Measurements from ENCODE around the gene KRTAP5-2.
"Not testable (repeated sequence)": the region's sequence is repeated elsewhere in the genome, so short reads cannot be mapped to it uniquely, and the experiment has no call there.

The KRTAP5-2 gene, protein sequence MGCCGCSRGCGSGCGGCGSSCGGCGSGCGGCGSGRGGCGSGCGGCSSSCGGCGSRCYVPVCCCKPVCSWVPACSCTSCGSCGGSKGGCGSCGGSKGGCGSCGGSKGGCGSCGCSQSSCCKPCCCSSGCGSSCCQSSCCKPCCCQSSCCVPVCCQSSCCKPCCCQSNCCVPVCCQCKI

DNA sequence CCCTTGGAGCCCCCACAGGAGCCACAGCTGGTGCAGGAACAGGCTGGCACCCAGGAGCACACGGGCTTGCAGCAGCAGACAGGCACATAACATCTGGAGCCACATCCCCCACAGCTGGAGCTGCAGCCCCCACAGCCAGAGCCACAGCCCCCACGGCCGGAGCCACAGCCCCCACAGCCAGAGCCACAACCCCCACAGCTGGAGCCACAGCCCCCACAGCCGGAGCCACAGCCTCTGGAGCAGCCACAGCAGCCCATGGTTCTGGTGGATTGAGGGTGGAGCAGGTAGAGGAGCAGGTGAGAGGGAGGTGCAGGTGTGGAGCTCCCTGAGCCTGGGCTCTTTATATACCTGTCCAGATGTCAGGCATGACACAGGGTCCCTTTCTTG is at the start of gene KRTAP5-2:
TSS of gene KRTAP5-2 (minus strand) at position 301 of the 387 bp plus-strand sequence. CDS start at position 257, 44 bp downstream.
- FAIRE-seq: no peak

DNA sequence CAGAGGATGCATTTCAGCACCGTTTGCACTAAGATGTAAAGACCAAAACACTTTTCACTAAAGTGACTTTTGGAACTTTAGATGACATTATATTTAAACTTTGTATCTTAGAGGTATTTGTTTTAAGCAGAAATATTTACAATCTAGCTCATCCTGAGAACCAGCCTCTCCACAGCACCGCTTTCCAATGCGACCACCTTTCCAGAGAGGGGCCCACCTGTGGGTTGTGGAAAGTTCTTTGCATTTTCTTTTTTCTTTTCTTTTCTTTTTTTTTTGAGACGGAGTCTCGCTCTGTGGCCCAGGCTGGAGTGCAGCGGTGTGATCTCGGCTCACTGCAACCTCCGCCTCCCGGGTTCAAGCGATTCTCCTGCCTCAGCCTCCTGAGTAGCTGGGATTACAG is 48.4 kb upstream of the KRTAP5-2 start:
- FAIRE-seq; DNase-seq (ENCODE audit: extremely low spot score, insufficient read length, low read depth): not testable (repeated sequence)

More for the DNA sequence above, at the start of gene KRTAP5-2:
- DNase-seq (ENCODE audit: extremely low spot score, insufficient read length, low read depth): no peak

DNA sequence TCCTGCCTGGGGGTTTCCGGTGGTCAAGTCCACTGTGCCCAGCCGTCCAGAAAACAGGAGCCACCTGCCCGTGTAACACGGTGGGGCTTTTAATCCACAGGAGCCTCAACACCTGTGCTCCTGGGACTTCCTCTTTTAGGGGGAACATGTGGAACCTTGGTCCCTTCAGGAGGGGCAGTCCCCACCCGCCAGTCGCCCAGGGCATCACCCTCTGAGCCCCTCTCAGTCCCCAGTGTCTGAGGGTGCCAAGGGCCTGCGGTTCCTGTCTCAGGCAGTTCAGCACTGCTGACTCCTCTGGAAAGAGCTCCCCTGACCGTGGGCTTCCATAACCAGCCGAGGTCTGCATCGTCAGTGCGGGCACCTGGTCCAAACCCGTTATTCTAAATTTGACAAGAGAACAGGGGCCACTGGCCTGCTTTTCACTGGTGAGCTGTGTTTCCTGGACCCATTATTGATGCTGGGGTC is 47.3 kb upstream of the KRTAP5-2 start:
- no peak for FAIRE-seq
- no peak for DNase-seq (ENCODE audit: extremely low spot score, insufficient read length, low read depth)

DNA sequence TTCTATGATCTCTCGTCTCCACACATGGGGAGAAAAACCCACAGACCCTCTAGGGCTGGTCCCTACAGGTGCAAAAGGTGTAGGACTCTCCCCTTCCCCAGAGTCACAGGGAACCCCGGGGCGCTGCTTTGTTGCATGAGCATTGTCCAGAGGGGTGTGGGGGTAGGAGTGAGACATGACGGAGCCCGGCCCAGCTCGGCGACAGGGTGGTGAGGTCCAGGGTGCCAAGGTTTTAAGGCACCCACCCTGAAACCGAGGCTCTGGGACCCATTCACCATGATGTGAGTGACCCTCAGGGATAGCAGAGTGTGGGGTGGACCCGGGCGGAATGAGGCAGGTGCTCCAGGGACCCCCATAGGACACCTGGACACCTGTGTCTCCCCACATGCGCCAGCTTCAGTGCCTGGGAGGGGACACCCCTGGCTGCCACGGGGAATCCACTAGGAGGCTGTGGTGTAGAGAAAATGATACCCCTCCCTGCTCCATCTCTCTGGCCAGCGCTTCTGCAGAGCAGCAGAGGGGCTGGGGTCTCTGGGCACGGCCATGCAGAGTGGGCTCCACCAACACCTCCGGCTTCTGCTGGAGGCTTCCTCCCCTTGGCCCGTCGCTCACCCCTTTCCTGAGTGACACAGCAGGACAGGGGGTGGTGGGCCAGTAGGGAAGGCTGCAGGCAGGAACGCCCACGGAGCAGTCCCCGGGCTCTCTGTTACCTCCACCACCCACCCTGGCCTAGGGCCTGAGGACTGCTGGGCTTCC is 46.7 kb upstream of the KRTAP5-2 start:
- FAIRE-seq (no peak), DNase-seq (ENCODE audit: extremely low spot score, insufficient read length, low read depth) (no peak)

DNA sequence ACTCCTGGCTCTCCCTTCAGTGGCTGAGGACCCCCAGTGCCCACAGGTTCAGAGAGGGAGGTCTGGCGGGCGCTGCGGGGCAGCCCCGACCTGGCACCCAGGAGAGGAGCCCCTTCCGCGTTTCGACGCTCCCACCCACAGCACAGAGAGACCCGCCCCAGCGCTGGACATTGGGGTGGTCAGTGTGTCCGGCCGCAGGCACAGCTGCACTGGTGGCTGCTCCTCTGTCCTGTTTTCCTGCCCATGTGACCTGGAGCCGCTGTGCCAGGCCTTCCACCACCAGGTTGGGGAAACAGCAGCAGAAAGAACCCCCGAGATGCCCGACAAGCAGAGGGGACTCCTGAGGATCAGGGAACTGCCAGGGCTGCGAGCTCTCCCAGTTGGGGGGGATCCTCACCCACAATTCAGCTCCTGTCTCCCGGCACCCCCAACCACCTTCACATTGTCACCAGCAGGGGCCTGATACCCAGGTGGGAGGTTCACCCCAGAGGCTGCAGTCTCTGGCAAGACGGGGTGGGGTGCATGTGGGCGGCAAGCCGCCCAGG is 45.1 kb upstream of the KRTAP5-2 start:
- FAIRE-seq: no peak
- DNase-seq (ENCODE audit: extremely low spot score, insufficient read length, low read depth): no peak

DNA sequence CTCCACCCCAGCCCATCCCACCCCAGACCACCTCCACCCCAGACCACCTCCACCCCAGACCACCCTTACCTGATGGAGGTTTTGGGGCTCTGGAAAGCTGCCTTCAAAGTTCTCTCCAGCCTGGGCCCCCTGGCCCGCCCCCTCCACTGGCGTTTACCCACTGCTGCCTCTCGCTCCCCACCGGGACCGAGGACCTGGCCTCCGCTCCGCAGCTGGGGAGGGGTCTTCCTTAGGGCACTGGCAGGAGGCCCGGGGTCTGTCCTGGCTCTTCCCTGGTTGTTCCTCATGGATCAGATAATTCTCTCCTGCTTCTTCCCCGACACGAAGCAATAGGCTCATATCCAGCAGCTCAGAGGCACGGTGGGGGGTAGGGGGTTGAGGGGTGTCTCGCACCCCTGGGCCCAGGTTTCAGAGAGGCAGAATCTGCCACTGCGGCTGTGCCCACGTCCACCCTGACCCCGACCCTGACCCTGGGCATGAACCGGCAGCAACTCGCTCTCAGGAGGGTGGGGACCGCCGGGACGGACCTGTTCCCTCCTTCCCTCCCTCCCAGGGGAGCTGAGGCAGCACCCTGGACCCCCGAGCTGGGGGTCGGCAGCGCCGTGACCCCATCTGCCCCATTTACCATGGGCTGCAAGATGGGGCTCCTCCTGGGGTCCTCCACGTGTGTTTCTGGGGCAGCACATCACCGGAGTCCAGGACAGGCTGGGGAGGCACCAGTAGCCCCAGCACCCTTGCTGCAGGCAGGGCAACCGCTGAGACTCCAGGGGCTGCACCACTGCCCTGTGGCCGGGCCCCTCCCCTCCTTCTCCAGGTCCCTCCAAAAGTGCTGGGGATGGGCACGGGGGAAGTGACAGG is 44.4 kb upstream of the KRTAP5-2 start:
- FAIRE-seq (no peak), DNase-seq (ENCODE audit: extremely low spot score, insufficient read length, low read depth) (no peak)

DNA sequence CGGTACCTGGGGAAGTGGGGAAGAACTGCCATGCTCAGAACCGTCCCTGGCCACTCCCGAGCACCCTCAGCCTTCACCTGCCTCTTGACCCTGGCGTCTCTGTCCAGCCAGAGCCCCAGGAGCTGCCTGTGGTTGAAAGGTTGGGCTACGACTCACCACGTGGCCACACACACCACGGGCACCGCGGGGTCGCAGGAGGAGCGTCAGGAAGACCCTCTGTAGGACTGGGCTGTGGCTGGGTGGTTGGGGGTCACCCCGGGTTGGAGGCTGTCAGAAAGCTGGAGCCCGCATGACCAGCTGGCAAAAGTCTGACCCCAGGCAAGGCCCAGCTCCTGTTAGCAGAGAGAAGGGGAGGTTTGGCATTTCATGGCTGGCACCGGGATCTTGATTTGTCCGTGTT is 43.0 kb upstream of the KRTAP5-2 start:
- DNase-seq (ENCODE audit: extremely low spot score, insufficient read length, low read depth) (no peak), FAIRE-seq (no peak)

DNA sequence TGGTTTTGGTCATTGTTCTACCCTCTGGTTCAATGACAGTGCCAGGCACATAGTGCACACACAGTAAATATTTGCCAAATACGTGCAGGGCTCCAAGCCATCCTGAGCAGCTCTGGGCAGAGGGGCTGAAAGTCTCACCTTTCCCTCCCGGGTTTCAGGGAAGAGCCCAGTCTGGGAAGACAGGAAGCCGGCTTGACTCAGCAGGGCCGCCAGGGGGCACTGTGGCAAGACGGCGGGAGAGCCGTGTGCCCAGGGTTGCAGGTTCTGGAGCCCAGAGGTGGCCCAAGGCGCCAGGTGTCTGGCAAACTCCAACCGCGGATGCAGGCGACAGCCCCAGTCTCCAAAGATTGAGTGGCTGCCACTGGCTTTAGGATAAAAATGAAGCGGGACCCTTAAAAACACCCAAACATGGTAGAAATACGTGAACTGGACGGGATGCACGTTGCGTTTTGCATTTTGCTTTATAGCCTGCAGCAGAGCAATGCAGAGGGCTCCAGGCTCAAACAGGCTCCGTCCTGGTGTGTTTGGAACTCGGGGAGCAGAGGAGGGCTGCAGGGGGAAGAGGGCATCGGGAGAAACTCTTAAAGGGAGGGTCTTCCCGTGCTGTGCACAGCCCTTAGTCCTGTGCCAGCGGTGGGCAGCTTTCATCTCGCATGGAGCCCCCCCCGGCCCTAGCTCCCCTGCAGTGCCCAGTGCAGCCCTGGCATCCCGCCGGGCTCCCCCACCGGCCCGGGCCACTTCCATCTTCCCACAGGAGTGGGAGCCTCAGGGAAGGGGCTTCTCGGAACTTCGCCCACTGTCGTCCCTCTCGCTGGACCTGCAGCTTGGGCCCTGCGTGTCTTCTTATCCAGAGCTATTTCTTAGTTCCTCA is 42.2 kb upstream of the KRTAP5-2 start:
- DNase-seq (ENCODE audit: extremely low spot score, insufficient read length, low read depth) (peak; percentile 29), FAIRE-seq (no peak)

DNA sequence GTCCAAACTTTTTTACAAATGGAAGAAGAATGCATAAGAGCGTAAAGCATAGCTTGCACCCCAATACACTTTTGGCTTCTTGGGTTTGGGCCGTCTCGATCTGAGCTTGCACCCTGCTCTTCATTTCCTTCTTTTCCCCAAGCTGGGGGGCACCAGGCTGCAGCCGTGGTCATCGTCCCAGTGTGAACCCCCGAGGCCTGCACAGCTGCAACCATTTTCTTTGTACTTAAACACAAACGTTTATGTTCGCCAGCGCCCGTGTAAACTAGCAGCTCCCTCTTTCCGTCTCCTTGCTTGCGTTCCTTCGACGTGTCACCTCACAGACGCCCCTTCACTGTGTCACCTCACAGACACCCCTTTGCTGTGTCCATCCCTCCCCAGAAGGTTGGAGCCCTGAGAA is 41.6 kb upstream of the KRTAP5-2 start:
- no peak for DNase-seq (ENCODE audit: extremely low spot score, insufficient read length, low read depth)
- FAIRE-seq: no peak

DNA sequence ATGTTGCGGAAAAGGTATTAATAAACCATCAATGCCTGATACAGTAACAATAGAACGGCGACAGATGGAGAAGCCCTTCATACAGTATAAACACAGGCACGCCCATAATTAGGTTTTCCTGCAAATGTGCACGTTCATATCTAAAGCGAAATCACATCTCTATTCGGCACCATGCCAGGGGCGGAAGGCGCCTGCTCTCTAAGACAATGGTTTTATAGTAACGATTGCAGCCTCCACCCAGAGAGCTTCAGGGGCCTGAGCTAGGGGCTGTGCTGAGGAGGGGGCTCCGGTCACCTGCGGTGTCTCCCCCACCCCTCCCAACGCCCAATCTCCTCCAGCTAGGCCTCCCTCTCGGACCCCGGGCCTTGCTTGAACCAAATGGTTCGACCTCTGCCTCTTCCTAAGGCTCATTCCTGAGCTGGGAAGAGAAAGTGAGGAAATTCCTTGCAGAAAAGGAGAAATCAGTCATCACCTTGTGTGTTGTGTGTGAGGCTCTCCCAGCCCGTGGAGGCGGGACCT is 41.1 kb upstream of the KRTAP5-2 start:
- no peak for DNase-seq (ENCODE audit: extremely low spot score, insufficient read length, low read depth)
- no peak for FAIRE-seq

DNA sequence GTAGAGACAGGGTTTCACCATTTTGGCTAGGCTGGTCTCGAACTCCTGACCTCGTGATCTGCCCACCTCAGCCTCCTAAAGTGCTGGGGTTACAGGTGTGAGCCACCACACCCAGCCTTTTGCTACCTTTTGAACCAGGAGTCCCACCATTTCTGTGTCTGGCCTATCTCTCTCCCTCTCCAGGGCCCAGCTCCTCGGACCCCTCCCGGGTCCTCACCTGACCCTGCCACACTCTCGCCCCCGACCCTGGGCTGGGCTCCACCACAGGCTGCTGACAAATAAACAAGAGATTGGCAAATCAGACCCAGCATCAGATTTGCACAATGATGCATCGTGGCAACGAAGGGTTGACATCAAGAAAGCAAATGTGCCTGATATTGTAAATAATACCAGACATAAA is 40.2 kb upstream of the KRTAP5-2 start:
- FAIRE-seq: no peak
- DNase-seq (ENCODE audit: extremely low spot score, insufficient read length, low read depth): no peak

DNA sequence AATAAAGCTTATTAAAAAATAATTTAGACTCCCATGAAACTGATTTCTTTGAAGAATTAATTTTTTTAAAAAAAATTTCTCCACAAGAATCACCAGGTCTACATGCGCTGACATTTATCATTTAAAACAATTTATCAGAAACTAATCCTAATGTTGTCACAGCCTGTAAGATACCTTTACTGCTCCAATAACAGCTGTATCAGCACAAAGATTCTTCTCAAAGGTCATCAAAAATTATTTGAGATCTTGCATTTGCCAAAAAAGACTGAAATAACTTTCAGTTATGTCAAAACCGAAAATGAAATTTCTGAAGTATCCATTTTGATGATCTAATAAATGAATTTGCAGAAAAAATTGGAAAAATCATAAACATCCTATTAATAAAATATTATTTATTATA is 39.5 kb upstream of the KRTAP5-2 start:
- DNase-seq (ENCODE audit: extremely low spot score, insufficient read length, low read depth): no peak
- no peak for FAIRE-seq

DNA sequence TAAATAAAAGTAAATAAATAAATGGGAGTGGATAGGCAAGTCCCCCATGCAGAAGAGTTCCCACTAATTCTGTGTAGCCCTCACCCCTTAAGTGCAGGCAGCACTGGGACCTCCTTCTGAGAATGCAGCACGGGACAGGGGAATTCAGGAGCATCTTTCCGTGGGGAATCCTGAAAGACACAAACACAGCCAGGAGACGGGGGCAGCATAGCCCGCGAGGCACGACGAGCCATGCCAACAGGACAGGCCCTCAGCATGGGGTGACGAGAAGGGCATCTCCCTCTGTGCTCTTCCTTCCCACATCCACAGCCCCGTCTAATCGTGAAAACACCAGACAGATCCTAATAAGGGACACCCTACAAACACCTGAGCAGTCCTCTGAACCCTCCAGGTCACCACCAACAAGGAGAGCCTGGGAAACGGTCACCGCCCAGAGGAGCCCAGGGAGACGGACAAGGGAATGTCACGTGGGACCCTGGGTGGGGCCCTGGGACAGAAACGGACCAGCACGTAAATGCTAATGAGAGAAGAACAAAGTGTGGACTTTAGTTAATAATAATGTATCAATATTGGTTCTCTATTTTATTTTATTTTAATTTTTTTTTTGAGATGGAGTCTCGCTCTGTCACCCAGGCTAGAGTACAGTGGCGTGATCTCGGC is 38.3 kb upstream of the KRTAP5-2 start:
- no peak for FAIRE-seq
- no peak for DNase-seq (ENCODE audit: extremely low spot score, insufficient read length, low read depth)

DNA sequence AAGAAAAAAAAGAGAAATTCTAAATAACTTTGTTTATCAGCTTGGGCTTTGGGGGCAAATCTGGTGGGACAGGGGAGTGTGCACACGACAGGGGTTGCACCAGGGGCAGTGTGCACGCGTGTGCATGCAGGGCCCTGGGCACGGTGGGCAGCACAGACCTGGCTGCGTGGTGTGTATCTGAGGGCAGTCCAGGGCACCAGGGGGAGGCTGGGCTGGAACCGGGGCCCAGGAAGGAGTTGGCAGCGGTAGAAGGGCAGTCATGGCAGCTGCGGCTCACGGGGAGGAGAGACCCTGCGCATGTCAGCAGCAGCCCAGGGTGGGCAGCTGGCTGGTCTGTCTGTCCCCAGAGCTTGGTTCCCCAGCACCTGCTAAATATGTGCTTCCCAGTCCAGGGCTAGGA is 35.8 kb upstream of the KRTAP5-2 start:
- DNase-seq (ENCODE audit: extremely low spot score, insufficient read length, low read depth) (no peak), FAIRE-seq (no peak)

DNA sequence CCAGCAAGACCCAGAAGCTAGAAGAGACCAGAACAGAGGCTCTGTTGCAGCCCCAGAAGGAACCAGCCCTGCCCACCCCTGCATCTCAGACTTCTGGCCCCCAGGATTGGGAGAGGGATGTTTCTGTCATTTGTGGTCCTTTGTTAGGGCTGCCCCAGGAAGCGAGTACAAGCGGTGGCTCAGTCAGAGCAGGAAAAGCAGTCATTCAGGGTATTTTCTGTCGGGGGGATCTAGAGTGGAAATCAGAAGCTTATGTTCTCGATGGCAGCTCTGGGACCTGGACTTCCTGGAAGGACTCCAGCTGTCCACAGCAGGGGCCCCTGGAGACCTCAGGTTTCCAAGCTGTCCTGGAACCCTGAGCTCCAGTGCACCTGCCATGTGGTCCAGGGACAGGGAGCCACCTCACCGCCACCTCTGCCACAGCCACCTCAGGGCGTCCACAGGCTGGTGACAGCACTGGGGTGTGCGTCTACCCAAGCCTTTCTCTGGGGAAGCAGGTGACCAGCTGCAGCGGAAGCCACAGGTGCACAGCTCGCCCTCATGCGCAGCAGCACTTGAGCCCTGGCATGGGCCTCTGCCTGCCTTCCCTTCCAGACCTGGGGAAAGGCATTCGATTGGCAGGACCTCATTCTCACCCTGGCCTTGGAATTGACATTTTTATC is 34.1 kb upstream of the KRTAP5-2 start:
- DNase-seq (ENCODE audit: extremely low spot score, insufficient read length, low read depth) (no peak), FAIRE-seq (no peak)

DNA sequence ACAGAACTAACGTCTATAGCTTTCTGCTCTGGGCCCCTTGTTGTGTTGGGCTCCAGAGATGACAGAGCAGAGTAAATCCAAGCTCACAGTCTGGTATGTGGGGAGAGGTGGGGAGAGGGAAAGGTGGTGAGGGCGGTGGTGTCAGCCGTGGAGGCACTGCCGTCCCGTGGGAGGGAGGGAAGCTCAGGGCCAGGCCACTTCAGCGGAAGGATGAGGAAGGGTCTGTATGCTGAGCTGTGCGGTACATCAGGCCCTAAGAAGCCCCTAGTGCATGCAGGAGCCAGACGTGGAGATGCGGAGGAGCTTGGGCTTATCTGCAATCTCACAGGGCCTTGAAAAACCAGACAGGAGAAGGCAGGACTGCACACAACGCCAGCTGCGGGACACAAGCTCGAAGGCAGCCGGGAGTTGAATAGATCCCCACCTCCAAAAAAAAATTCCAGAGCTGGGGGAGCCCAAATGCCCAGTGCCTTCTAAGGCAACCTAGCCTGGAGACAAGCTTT is 33.0 kb upstream of the KRTAP5-2 start:
- no peak for FAIRE-seq

DNA sequence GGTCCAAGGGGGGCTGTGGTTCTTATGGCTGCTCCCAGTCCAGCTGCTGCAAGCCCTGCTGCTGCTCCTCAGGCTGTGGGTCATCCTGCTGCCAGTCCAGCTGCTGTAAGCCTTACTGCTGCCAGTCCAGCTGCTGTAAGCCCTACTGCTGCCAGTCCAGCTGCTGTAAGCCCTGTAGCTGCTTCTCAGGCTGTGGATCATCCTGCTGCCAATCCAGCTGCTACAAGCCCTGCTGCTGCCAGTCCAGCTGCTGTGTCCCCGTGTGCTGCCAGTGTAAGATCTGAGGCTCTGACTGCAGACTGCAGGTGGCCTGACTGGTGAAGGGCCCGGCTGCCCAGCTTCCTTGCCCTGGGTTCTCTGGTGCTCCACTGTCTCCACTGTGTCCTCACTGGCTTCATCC is 32.2 kb upstream of the KRTAP5-2 start:
- no peak for FAIRE-seq
- no peak for DNase-seq (ENCODE audit: extremely low spot score, insufficient read length, low read depth)

More for the DNA sequence above, 33.0 kb upstream of the KRTAP5-2 start:
- DNase-seq (ENCODE audit: extremely low spot score, insufficient read length, low read depth): no peak

All from GM18507 (cell line).